ENCODE measurements around the gene ZCCHC7.

DNA sequence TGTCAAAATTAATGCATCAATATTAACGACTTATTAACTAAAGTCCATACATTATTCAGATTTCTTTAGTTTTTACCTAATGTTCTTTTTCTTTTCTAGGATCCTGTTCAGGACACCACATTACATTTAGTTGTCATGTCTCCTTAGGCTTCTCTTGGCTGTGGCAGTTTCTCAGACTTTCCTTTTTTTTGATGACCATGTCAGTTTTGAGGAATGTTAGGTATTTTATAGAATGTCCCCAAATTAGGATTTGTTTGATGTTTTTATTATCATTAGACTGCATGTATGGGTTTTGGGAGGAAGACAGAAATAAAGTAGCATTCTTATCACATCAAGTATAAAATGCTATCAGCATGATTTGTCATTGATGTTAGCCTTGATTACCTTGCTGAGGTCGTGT is 32.0 kb downstream of the ZCCHC7 start:
- TF ChIP-seq, protein P1, sequence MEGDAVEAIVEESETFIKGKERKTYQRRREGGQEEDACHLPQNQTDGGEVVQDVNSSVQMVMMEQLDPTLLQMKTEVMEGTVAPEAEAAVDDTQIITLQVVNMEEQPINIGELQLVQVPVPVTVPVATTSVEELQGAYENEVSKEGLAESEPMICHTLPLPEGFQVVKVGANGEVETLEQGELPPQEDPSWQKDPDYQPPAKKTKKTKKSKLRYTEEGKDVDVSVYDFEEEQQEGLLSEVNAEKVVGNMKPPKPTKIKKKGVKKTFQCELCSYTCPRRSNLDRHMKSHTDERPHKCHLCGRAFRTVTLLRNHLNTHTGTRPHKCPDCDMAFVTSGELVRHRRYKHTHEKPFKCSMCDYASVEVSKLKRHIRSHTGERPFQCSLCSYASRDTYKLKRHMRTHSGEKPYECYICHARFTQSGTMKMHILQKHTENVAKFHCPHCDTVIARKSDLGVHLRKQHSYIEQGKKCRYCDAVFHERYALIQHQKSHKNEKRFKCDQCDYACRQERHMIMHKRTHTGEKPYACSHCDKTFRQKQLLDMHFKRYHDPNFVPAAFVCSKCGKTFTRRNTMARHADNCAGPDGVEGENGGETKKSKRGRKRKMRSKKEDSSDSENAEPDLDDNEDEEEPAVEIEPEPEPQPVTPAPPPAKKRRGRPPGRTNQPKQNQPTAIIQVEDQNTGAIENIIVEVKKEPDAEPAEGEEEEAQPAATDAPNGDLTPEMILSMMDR (IDR thresholded peaks at IDR 0.05 in 2 of 3, conservative IDR thresholded peaks at IDR 0.05 in 1 of 3; ENCODE audit: control insufficient read depth in 2 of 3, extremely low read depth in 1 of 3, insufficient read depth in 1 of 3, low read depth in 3 of 3, low read length in 3 of 3), result no peak
- TF ChIP-seq ZZZ3 (IDR thresholded peaks at IDR 0.05; ENCODE audit: control insufficient read depth, insufficient read length, low read depth), result no peak
- TF ChIP-seq, protein P2, sequence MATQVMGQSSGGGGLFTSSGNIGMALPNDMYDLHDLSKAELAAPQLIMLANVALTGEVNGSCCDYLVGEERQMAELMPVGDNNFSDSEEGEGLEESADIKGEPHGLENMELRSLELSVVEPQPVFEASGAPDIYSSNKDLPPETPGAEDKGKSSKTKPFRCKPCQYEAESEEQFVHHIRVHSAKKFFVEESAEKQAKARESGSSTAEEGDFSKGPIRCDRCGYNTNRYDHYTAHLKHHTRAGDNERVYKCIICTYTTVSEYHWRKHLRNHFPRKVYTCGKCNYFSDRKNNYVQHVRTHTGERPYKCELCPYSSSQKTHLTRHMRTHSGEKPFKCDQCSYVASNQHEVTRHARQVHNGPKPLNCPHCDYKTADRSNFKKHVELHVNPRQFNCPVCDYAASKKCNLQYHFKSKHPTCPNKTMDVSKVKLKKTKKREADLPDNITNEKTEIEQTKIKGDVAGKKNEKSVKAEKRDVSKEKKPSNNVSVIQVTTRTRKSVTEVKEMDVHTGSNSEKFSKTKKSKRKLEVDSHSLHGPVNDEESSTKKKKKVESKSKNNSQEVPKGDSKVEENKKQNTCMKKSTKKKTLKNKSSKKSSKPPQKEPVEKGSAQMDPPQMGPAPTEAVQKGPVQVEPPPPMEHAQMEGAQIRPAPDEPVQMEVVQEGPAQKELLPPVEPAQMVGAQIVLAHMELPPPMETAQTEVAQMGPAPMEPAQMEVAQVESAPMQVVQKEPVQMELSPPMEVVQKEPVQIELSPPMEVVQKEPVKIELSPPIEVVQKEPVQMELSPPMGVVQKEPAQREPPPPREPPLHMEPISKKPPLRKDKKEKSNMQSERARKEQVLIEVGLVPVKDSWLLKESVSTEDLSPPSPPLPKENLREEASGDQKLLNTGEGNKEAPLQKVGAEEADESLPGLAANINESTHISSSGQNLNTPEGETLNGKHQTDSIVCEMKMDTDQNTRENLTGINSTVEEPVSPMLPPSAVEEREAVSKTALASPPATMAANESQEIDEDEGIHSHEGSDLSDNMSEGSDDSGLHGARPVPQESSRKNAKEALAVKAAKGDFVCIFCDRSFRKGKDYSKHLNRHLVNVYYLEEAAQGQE (IDR thresholded peaks at IDR 0.05; ENCODE audit: low read depth, low read length), result no peak
- no peak for TF ChIP-seq CHD1 (IDR thresholded peaks at IDR 0.05; ENCODE audit: low read depth, low read length)
- no peak for TF ChIP-seq CEBPB (IDR thresholded peaks at IDR 0.05; ENCODE audit: borderline replicate concordance in 1 of 2, low read depth in 2 of 2, low read length in 2 of 2)

All from GM12878 (cell line).